Left ventricle myocardium inferior (tissue), 1 donor: ENCODE measurements around the gene DUSP2. TPM values are rescaled to one million over a fixed set of nuclear protein-coding genes. Genes with fewer than 3 reads are reported as not detected.

Source experiments
- DNase-seq: peaks from one replicate; pipeline ENCODE4 v3.0.0-alpha.2; 2020
- H3K27ac ChIP-seq: fragments of 200-600 bp; replicated peaks from 2 replicates; pipeline ENCODE4 v1.8.0; 2021
- H3K27me3 ChIP-seq: fragments of 200-600 bp; 2 replicates; pipeline ENCODE4 v1.8.0; 2021; ENCODE audit warnings: low read depth
- H3K36me3 ChIP-seq: fragments of 200-600 bp; 2 replicates; pipeline ENCODE4 v1.8.0; 2021
- H3K4me1 ChIP-seq: fragments of 200-600 bp; 2 replicates; pipeline ENCODE4 v1.8.0; 2021
- H3K4me3 ChIP-seq: fragments of 200-600 bp; 2 replicates; pipeline ENCODE4 v1.8.0; 2021; ENCODE audit warnings: mild to moderate bottlenecking, moderate library complexity
- H3K9me3 ChIP-seq: fragments of 200-600 bp; replicated peaks from 2 replicates; pipeline ENCODE4 v1.8.0; 2021
- intact Hi-C: fragments of 100-400 bp; cut with micrococcal nuclease; formaldehyde crosslinking; loops from one replicate; pipeline ENCODE4 v1.11.0; 2022
- total RNA-seq: library from RNA; stranded (reverse); fragmentation: NEBNext Ultra II Directional; extraction: Animal tissue kit (Norgen Biotek cat#: 25700); gene quantifications from one replicate; pipeline ENCODE4 v1.2.1, GENCODE V29; 2021
- TF ChIP-seq, protein P1 (sequence below): fragments of 200-600 bp; IDR thresholded peaks from 2 replicates; pipeline ENCODE4 v1.8.0; 2021; ENCODE audit warnings: antibody characterized with exemption, mild to moderate bottlenecking, borderline replicate concordance
- donor health status: DM: no; HTN: yes; CAD: no; lungs with severe emphysema.

The DUSP2 gene
- total RNA-seq, 1 donor from 2014 or later, result 0.82 TPM

DNA sequence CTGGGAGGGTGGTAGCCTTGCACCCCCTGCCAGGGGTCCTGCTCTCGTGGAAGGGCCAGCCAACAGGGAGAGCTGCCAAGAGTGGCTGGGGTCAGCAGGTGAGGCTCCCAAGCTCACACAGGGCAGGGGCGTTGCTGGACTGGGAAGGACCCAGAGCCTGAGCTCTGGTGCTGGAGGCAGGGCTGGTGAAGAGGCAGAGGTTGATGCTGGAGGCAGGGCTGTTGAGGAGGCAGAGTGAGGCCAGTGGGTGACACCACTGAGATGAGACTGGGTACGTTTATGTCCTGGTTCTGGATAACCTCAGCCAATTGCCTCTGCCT lies 35.9 kb downstream of the DUSP2 start:
- peaks cover 51% of the 10 kb centered on the region for H3K4me1 ChIP-seq
- no peaks in the 10 kb centered on the region for H3K36me3 ChIP-seq
- H3K9me3 ChIP-seq, result peaks cover 15% of the 10 kb centered on the region
- intact Hi-C loops, result no loop called here
- peak overlapping the region; percentile 90 for H3K27ac ChIP-seq
- DNase-seq, result no peak
- peak overlapping the region; percentile 53 for H3K4me3 ChIP-seq
- no peaks in the 10 kb centered on the region for H3K27me3 ChIP-seq
- TF ChIP-seq, protein P1, sequence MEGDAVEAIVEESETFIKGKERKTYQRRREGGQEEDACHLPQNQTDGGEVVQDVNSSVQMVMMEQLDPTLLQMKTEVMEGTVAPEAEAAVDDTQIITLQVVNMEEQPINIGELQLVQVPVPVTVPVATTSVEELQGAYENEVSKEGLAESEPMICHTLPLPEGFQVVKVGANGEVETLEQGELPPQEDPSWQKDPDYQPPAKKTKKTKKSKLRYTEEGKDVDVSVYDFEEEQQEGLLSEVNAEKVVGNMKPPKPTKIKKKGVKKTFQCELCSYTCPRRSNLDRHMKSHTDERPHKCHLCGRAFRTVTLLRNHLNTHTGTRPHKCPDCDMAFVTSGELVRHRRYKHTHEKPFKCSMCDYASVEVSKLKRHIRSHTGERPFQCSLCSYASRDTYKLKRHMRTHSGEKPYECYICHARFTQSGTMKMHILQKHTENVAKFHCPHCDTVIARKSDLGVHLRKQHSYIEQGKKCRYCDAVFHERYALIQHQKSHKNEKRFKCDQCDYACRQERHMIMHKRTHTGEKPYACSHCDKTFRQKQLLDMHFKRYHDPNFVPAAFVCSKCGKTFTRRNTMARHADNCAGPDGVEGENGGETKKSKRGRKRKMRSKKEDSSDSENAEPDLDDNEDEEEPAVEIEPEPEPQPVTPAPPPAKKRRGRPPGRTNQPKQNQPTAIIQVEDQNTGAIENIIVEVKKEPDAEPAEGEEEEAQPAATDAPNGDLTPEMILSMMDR, result no peak

DNA sequence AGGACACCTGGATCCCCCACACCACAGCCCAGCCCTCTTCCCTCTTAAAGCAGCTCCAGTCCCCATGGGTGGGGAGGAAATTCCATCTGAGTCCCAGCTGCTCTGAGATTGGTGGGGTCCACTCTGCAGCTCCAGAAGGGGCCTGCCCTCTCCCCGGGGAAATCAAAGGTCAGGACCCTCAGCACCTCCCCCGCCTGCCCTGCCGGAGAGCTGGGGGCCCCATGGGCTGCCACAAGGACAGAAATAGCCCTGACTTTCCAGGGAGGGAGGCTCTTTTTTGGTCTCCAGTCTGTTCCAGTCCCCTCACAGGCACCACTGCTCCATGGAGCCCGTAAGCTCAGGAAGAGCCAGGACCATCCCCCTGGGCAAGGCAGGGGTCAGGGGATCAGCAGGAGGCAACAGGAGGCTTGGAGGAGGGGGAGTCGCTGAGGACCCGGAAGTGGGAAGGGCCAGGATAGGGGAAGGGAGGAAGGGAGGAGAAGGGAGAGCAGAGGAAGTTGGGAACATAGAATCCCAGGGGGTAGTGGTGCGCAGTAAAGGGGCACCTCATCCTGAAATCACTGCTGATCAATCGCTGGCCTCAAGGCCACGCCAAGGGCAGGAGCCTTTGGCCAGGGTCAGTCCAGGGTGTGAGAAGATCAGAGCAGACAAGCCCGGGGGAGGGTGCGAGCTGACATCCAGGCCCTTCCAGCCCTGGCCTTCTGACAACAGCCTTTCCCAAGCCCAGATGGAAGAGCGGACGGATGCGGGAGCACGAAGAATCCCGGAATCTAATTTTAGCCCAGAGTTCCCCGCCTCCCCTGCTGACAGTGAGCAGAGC lies 36.5 kb downstream of the DUSP2 start:
- Histone ChIP-seq H3K27ac (peak overlapping the region; percentile 90), H3K4me1 (peaks cover 51% of the 10 kb centered on the region), H3K27me3 (no peaks in the 10 kb centered on the region), H3K4me3 (peak overlapping the region; percentile 53), H3K9me3 (peaks cover 15% of the 10 kb centered on the region), H3K36me3 (no peaks in the 10 kb centered on the region)
- intact Hi-C loops, result no loop called here
- peak; percentile 64 for DNase-seq
- TF ChIP-seq, protein P1, result no peak

DNA sequence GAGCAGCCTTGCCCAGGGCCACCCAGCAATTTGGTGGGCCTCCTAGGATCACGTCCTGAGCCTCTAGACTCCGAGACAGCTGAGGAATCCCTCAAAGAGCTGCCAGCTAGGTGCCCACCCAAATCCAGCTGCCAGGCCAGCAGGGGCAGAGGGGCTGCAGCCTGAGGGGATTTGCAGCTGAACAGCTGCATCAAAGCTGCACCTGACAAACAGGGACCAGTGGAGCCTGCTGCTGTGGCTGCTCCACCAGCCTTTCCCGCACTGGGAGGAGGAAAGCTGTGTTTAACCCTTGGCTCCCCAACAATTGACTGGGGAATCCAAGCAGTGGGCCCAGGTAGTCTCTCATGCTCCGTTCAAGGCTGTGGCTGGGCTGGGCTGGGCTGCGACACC lies 37.1 kb downstream of the DUSP2 start:
- Histone ChIP-seq H3K27me3 (no peaks in the 10 kb centered on the region), H3K36me3 (no peaks in the 10 kb centered on the region), H3K4me3 (peak overlapping the region; percentile 53), H3K27ac (peak overlapping the region; percentile 90), H3K9me3 (peaks cover 15% of the 10 kb centered on the region), H3K4me1 (peaks cover 57% of the 10 kb centered on the region)
- TF ChIP-seq, protein P1, result no peak
- intact Hi-C loops, result no loop called here
- no peak for DNase-seq

DNA sequence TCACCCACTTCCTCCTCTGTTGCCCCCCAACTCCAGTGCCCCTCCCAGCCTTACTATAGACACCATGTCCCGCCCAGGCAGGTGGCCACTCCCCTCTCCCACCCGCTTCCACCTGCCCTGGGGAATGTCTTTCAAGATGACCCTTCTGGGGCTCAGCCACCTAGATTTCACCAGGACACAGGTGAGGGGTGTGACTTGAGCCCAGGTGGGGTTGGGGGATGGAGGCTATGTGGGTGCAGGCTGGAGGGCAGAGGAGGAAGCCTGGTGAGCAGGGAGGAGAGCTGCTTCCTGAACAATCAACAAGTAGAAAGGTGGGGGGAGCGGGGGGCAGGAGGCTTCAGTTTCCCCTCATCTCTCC lies 37.6 kb downstream of the DUSP2 start:
- Histone ChIP-seq H3K4me1 (peaks cover 62% of the 10 kb centered on the region), H3K9me3 (peaks cover 15% of the 10 kb centered on the region), H3K36me3 (no peaks in the 10 kb centered on the region), H3K27ac (peak overlapping the region; percentile 90), H3K4me3 (no peak overlapping the region), H3K27me3 (no peaks in the 10 kb centered on the region)
- TF ChIP-seq, protein P1, result no peak
- intact Hi-C loops, result no loop called here
- DNase-seq, result peak; percentile 12

DNA sequence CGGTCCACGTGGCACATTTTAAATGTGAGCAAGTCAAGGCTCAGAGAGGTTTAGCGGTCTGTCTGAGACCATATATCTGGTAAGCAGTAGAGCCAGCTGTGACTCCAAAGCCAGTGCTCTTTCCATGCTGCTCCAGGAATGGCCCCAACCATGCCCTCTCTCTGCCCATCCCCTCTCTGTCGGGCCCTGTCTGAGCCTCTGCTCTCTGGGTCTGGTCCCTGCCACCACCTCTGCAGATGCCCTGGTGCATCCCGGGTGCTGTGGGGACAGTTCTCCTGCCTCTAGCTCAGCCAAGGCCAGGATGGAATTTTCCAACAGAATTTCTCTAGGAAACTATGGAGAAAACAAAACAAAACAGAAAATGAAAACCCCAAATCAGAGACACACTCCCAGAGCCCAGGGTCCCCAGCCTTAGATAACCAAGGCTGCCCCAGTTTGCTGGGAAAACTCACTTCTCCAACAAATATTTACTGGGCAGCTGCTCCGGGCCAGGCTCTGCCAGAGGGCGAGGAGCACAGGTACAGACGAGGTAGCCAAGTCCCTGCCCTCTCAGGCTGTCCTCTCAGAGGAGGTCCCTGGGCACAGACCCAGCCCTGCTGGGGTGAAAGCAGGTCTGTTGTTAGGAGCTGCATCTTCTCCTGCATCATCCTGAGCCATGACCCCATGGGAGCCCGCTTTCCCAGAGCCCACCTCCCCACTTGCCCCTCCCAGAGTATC lies 38.1 kb downstream of the DUSP2 start:
- peak overlapping the region; percentile 90 for H3K27ac ChIP-seq
- peaks cover 15% of the 10 kb centered on the region for H3K9me3 ChIP-seq
- no peaks in the 10 kb centered on the region for H3K27me3 ChIP-seq
- H3K4me3 ChIP-seq, result no peak overlapping the region
- TF ChIP-seq, protein P1, result no peak
- peak; percentile 16 for DNase-seq
- no peaks in the 10 kb centered on the region for H3K36me3 ChIP-seq
- H3K4me1 ChIP-seq, result peaks cover 67% of the 10 kb centered on the region
- intact Hi-C loops, result no loop called here
